ENCODE results near the gene OFD1.

- TF ChIP-seq, protein P1, sequence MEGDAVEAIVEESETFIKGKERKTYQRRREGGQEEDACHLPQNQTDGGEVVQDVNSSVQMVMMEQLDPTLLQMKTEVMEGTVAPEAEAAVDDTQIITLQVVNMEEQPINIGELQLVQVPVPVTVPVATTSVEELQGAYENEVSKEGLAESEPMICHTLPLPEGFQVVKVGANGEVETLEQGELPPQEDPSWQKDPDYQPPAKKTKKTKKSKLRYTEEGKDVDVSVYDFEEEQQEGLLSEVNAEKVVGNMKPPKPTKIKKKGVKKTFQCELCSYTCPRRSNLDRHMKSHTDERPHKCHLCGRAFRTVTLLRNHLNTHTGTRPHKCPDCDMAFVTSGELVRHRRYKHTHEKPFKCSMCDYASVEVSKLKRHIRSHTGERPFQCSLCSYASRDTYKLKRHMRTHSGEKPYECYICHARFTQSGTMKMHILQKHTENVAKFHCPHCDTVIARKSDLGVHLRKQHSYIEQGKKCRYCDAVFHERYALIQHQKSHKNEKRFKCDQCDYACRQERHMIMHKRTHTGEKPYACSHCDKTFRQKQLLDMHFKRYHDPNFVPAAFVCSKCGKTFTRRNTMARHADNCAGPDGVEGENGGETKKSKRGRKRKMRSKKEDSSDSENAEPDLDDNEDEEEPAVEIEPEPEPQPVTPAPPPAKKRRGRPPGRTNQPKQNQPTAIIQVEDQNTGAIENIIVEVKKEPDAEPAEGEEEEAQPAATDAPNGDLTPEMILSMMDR (IDR thresholded peaks at IDR 0.05), result no peak
- TF ChIP-seq POLR2A (IDR thresholded peaks at IDR 0.05), result no peak
- TF ChIP-seq EP300 (IDR thresholded peaks at IDR 0.05), result no peak
Measured at GRCh38 chrX:13808293-13808692, 73.7 kb downstream of the OFD1 start.
